ENCODE data around the gene GLRX3.
"Not testable (repeated sequence)": the region's sequence is repeated elsewhere in the genome, so short reads cannot be mapped to it uniquely, and the experiment has no call there.

GLRX3 gene

DNA sequence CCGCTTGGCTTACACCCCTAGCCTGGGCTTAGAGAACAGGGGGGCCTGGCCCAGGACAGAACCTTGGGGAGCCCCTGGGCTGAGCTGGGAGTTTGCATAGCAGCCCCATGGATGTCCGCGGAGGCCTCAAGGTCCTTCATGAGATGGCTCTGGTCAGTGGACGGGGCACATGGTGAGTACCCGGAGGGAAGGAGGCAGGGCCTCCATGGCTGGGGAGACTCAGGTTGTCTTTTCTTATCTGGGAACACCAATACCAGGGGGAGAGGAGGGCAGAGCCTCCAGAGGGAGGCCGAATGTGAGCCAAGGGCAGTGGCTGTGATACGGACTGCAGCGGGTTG, 64.8 kb downstream of the GLRX3 start:
- TF ChIP-seq CTCF (IDR thresholded peaks at IDR 0.05; ENCODE audit: low read depth, low read length), result no peak
- no peak overlapping the region for H3K4me3 ChIP-seq (ENCODE audit: low read depth, low read length)

DNA sequence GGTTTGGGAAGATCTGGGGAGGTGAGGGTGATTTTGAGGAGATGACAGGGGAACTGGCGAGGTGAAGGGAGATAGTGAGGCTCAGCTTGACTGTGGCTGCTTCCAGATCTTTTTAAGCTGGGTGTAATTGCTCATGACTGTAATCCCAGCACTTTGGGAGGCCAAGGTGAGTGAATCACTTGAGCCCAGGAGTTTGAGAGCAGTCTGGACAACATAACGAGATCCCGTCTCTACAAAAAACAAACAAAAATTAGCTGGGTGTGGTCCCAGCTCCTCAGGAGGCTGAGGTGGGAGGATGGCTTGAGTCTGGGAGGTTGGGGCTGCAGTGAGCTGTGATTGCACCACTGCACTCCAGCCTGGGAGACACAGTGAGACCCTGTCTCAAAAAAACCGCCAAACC, 66.0 kb downstream of the GLRX3 start:
- not testable (repeated sequence) for H3K4me3 ChIP-seq (ENCODE audit: low read depth, low read length)

DNA sequence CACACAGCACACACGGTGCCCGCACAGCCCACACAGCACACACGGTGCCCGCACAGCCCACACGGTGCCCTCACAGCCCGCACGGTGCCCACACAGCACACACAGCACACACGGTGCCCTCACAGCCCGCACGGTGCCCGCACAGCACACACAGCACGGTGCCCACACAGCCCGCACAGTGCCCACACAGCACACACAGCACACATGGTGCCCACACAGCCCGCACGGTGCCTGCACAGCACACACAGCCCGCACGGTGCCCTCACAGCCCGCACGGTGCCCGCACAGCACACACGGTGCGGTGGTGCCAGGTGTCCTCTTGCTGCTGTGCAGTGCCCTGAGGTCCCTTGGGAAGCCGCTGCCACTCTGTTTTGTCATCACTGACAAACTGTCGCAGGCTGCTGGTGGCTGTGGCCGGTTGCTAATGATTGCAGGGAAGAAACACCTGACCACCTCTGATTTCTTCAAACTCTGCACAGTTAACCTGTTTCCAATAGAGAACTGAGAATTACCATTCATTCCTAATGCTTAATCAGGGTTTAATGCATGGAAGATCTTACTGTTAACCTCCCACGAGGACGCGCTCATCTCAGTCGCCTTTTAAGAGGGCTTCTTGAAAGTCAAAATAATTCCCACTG, 66.9 kb downstream of the GLRX3 start:
- no peak for TF ChIP-seq CTCF (IDR thresholded peaks at IDR 0.05; ENCODE audit: low read depth, low read length)
- H3K4me3 ChIP-seq (ENCODE audit: low read depth, low read length), result no peak overlapping the region

DNA sequence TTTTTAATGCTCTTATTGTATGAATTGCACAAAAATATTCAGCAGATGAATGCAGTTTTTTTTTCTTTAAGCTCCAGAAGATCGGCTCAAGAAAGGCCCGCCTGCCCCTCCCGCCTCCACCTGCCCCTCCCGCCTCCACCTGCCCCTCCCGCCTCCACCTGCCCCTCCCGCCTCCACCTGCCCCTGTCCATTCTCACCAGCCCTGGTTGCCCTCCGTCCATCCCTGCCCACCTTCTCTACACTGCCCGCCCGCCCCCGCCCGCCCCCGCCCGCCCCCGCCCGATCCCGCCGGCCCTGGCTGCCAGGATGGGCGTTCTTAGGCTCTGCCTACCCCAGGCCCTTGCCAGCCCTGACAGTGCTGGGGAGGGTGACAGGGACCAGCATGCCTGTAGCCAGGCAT, 67.4 kb downstream of the GLRX3 start:
- no peak for TF ChIP-seq CTCF (IDR thresholded peaks at IDR 0.05; ENCODE audit: low read depth, low read length)
- no peak overlapping the region for H3K4me3 ChIP-seq (ENCODE audit: low read depth, low read length)

DNA sequence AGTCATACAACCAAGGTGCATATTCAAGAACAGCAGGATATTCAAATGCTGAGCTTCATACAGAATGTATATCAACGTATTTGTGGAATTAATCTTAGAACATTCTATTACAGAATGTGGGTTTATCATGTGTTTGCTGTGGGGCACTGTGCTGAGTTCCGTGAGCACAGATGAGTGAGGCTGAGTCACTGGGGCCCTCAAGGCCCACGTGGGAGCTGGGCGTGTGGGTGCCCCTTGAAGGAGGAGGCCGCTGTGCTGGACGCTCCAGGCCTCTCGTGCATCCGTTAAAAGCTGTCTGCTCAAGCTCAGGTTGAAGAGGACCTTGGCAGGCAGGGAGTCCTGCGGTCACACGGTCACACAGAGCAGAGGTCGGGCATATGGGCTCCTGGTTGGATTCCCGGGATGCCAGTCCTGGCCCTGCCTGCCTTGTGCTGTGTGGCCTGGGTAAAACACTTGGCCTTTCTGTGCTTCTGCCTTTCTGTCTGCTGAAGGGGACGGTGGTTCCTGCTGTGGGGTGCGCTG, 70.1 kb downstream of the GLRX3 start:
- no peak overlapping the region for H3K4me3 ChIP-seq (ENCODE audit: low read depth, low read length)
- TF ChIP-seq CTCF (IDR thresholded peaks at IDR 0.05; ENCODE audit: low read depth, low read length), result no peak

DNA sequence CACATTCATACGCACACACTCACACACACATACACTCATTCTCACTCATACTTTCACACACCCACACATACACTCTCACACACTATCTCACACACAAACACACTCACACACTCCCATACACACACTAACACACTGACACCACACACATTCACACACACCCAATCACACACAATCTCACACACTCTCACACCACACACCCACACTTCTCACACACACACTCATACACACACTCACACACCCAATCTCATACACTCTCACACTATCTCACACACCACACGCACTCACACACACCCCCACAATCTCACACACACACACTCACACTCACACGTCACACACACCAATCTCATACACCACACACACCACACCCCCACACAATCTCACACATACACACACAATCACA, 71.0 kb downstream of the GLRX3 start:
- no peak for TF ChIP-seq CTCF (IDR thresholded peaks at IDR 0.05; ENCODE audit: low read depth, low read length)
- H3K4me3 ChIP-seq (ENCODE audit: low read depth, low read length), result no peak overlapping the region

DNA sequence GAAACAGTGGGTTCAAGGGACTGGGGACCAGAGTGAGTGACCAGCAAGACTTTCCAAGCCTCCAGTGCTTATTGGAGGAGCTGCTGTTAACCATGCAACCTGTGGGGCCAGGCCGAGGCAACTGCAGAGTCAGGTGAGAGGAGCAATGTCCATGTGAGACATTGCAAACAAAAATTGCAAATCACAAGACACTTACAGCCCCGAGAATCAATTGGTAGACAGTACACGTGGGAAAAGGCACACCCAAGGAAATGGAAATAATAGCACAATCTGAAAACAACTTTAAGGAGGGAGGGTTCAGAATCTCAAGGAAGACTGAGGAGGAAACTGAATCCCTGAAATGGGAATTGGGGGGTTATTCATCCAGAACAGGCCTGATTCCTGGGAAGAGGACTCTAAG, 72.6 kb downstream of the GLRX3 start:
- no peak for TF ChIP-seq CTCF (IDR thresholded peaks at IDR 0.05; ENCODE audit: low read depth, low read length)
- H3K4me3 ChIP-seq (ENCODE audit: low read depth, low read length), result no peak overlapping the region

DNA sequence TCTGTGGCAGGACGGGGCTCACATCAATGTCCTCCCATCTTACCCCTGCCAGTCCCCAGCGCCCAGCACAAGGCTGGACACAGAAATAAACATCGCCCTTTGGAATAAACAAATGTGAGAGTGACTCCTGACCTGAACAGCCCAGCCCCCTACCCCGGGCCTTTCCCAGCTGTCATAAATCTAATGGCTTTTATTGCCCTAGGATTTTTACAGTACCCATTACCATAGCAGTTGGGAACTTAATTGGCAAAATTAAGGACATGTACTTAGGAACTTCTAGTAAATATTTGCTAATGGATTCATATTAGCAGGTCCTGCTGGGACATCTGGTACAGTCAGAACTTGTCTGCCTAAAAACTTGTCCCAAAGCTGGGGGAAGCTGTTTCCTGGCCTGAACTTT, 76.6 kb downstream of the GLRX3 start:
- no peak overlapping the region for H3K4me3 ChIP-seq (ENCODE audit: low read depth, low read length)
- no peak for TF ChIP-seq CTCF (IDR thresholded peaks at IDR 0.05; ENCODE audit: low read depth, low read length)
